Lower leg skin (tissue), 3 donors: ENCODE measurements around the gene POTEJ.
"Not testable (repeated sequence)": the region's sequence is repeated elsewhere in the genome, so short reads cannot be mapped to it uniquely, and the experiment has no call there.

ENCODE experiments used
- POLR2A ChIP-seq, 2 donors: fragments of 450-650 bp; IDR thresholded peaks; one replicate each; pipeline ENCODE4 v1.6.1; 2016 to 2017; ENCODE audit warnings: antibody characterized with exemption in 2 of 2, mild to moderate bottlenecking in 1 of 2, moderate library complexity in 1 of 2
- TF ChIP-seq, protein P1 (sequence below), 3 donors: fragments of 450-650 bp; IDR thresholded peaks; one replicate each; pipeline ENCODE4 v1.5.1; 2016; ENCODE audit warnings: antibody characterized with exemption in 3 of 3, mild to moderate bottlenecking in 3 of 3, moderate library complexity in 2 of 3

DNA sequence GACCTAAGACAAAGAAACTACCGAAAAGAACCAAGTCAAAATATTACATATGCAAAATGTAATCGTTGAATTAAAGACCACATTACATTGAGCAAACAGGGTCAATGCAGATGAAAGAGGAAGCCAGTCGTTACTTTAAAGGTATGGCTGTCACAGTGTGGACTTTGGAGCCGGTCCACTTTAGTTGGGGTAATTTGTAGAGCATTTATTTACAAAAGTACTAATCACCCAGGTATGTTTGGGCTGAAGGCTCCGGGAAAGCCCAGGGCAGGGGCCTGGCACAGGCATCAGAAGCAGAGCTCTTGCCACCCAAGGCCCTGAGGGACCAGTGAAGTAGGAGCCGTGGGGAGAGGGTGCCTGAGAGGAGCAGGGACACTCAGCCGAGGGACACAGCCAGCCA is 27.7 kb upstream of the POTEJ start:
- TF ChIP-seq, protein P1, sequence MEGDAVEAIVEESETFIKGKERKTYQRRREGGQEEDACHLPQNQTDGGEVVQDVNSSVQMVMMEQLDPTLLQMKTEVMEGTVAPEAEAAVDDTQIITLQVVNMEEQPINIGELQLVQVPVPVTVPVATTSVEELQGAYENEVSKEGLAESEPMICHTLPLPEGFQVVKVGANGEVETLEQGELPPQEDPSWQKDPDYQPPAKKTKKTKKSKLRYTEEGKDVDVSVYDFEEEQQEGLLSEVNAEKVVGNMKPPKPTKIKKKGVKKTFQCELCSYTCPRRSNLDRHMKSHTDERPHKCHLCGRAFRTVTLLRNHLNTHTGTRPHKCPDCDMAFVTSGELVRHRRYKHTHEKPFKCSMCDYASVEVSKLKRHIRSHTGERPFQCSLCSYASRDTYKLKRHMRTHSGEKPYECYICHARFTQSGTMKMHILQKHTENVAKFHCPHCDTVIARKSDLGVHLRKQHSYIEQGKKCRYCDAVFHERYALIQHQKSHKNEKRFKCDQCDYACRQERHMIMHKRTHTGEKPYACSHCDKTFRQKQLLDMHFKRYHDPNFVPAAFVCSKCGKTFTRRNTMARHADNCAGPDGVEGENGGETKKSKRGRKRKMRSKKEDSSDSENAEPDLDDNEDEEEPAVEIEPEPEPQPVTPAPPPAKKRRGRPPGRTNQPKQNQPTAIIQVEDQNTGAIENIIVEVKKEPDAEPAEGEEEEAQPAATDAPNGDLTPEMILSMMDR (IDR thresholded peaks at IDR 0.05): not testable (repeated sequence)
- TF ChIP-seq POLR2A (IDR thresholded peaks at IDR 0.05): not testable (repeated sequence)
